Measurements from ENCODE around the gene ZNF91.
"Not testable (repeated sequence)": the region's sequence is repeated elsewhere in the genome, so short reads cannot be mapped to it uniquely, and the experiment has no call there.

ZNF91 gene

DNA sequence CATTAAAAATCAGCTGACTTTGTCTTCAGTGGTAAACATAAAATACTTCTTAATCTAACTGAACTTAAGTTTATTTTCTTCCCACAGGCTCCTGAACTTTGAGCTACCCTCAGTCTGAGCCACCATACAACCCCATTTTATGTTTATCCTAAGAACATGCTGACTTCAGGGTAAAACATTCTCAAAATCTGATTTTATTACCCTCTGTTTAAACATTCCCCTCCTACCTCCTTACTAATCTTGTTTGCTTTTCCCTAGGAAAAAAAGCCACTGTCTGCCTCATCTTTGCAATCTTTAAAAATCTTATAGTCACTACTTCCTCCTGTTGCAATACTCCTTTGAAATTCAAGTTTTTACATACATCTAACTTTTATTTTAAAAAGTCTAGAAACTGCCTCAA lies 4.0 kb downstream of the ZNF91 start:
- ChIA-PET CTCF (no interaction called here), POLR2A (no interaction called here)
- DNase-seq (ENCODE audit: extremely low spot score): no peak
- TF ChIP-seq, protein P1, sequence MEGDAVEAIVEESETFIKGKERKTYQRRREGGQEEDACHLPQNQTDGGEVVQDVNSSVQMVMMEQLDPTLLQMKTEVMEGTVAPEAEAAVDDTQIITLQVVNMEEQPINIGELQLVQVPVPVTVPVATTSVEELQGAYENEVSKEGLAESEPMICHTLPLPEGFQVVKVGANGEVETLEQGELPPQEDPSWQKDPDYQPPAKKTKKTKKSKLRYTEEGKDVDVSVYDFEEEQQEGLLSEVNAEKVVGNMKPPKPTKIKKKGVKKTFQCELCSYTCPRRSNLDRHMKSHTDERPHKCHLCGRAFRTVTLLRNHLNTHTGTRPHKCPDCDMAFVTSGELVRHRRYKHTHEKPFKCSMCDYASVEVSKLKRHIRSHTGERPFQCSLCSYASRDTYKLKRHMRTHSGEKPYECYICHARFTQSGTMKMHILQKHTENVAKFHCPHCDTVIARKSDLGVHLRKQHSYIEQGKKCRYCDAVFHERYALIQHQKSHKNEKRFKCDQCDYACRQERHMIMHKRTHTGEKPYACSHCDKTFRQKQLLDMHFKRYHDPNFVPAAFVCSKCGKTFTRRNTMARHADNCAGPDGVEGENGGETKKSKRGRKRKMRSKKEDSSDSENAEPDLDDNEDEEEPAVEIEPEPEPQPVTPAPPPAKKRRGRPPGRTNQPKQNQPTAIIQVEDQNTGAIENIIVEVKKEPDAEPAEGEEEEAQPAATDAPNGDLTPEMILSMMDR (IDR thresholded peaks at IDR 0.05; ENCODE audit: control extremely low read depth, extremely low read depth, low read depth, missing control alignments): no peak

DNA sequence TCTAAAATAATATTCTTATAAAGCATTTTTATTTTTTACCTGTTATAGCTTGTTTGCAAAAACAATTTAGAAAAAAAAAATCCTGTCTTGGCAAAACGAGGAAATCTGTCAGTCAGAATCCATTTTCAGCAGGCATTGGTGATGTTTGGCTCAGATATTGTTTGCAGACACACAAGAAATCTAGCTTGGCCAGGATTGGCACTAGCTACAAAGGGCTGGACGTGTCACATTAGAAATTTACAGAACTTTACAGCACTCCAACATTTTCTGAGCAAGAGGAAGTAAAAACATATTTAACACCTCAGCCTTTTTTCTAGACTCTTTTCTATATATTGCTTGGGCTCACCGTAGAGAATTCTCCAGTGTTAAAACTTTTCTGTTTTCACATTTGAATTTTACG lies 9.9 kb downstream of the ZNF91 start:
- TF ChIP-seq, protein P1 (IDR thresholded peaks at IDR 0.05; ENCODE audit: control extremely low read depth, extremely low read depth, low read depth, missing control alignments): no peak
- ChIA-PET CTCF (no interaction called here), POLR2A (no interaction called here)
- no peak for DNase-seq (ENCODE audit: extremely low spot score)

DNA sequence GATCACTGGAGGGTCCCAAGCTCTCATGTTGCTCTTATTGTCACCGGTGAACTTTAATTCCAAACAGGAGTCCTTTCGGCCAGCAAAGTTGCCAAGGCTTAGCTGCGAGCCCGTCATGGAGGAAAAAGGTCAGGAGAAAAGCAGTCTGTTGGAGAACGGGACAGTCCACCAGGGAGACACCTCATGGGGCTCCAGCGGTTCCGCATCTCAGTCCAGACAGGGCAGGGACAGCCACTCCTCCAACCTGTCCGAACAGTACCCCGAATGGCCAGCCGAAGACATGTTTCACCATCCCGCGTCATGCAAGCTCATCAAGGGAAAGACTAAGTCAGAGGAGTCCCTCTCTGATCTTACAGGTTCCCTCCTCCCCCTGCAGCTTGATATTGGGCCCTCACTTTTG lies 10.4 kb downstream of the ZNF91 start:
- TF ChIP-seq, protein P1 (IDR thresholded peaks at IDR 0.05; ENCODE audit: control extremely low read depth, extremely low read depth, low read depth, missing control alignments): no peak
- POLR2A ChIA-PET: no interaction called here
- CTCF ChIA-PET: no interaction called here
- DNase-seq (ENCODE audit: extremely low spot score): no peak

DNA sequence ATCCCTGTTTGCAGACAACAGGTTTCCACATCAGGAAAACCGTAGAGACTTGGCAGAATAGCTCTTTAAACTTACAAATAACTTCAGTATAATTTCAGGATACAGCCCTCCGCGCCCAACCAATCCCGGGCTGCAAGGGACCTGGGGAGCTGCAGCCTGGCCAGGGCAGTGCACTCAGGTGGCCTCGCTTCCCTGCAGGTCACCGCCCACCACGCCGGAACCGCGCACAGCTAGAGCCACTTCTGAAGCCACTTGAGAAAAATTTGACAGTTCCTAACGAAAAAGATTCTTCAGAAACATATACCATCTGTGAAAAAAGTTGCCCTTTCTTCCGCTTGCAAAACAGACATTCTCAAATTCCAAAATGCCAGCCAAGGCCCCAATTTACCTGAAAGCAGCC lies 11.1 kb downstream of the ZNF91 start:
- CTCF ChIA-PET: no interaction called here
- POLR2A ChIA-PET: no interaction called here
- TF ChIP-seq, protein P1 (IDR thresholded peaks at IDR 0.05; ENCODE audit: control extremely low read depth, extremely low read depth, low read depth, missing control alignments): no peak
- no peak for DNase-seq (ENCODE audit: extremely low spot score)

DNA sequence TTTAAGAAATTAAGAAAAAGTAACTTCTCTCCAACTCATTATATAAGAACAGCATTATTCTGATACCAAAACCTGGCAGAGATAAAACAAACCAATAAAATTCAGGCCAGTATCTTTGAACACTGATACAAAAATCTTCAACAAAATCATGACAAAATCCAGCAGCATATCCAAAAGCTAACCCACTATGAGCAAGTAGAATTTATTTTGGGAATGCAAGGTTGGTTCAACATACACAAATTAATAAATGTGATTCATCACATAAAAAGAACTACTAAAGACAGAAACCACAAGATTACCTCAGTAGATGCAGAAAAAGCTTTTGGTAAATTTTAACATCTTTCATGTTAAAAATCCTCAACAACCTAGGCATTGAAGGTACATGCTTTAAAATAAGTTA lies 12.3 kb downstream of the ZNF91 start:
- POLR2A ChIA-PET: no interaction called here
- TF ChIP-seq, protein P1 (IDR thresholded peaks at IDR 0.05; ENCODE audit: control extremely low read depth, extremely low read depth, low read depth, missing control alignments): no peak
- CTCF ChIA-PET: no interaction called here
- no peak for DNase-seq (ENCODE audit: extremely low spot score)

DNA sequence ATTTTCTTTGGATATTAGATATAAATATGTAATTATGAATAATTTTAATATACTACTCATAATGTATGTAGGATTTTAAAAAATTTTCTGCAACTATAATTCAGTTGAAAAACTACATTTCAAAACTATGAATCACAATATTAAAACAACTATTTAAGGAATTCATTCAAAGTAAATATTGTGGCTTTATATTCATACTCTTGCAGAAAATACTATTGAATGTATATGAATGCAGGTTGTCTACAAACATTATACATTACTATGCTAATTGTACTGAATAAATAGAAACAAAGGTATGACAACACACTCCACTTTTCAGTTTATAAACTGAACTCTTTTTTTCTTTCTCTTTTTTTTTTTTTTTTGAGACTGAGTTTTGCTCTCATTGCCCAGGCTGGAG lies 14.2 kb downstream of the ZNF91 start:
- TF ChIP-seq, protein P1 (IDR thresholded peaks at IDR 0.05; ENCODE audit: control extremely low read depth, extremely low read depth, low read depth, missing control alignments): no peak
- ChIA-PET CTCF (no interaction called here), POLR2A (no interaction called here)
- no peak for DNase-seq (ENCODE audit: extremely low spot score)

DNA sequence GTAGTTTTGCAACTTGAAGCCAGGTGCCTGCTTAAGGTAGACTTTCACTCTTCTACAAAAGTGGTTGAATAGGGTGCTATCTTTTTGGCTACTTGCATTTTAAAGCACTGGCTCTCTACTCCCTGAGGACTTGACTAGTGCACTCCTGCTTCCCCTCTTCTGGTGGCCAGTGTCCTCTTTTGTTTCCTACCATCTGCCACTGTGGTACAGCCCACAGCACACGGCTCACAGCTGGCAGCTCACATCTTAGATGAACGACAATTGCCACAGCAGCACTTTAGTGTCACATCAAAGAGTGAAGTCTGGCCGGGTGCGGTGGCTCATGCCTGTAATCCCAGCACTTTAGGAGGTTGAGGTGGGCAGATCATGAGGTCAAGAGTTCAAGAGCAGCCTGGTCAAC lies 15.6 kb downstream of the ZNF91 start:
- CTCF ChIA-PET; POLR2A ChIA-PET; DNase-seq (ENCODE audit: extremely low spot score): not testable (repeated sequence)
